OCI-LY3 (cell line): Measurements from ENCODE around the gene DMWD.

ENCODE experiments used
- CTCF ChIP-seq: fragments of 200-600, 300-600 bp; sonication (generic); IDR thresholded peaks from 2 replicates; pipeline ENCODE4 v1.5.1; 2014; ENCODE audit warnings: antibody characterized with exemption, low read length, low read depth
- EZH2phosphoT487 ChIP-seq: fragments of 200-600 bp; shearing (Covaris generic); IDR thresholded peaks from 2 replicates; pipeline ENCODE4 v1.6.1; 2018; ENCODE audit warnings: antibody characterized with exemption, mixed run types, low read depth

- TF ChIP-seq CTCF, result no peak
- no peak for TF ChIP-seq EZH2phosphoT487
These were observed 10.4 kb downstream of the DMWD start, which contains the start of gene DMPK for GRCh38 chr19:45782162-45782691.
